Tibial artery (tissue), 4 donors: ENCODE measurements around the gene ADGRL2.

Experiments used
- DNase-seq, 2 donors: peaks; one replicate each; pipeline ENCODE4 v3.0.0-alpha.2; 2019
- H3K27ac ChIP-seq, 2 donors: fragments of 200-600 bp; sonication (generic) in 1 of 2; 1 replicate in 1 of 2; 2 replicates in 1 of 2; pipeline ENCODE4 v1.5.1; 2018 to 2019; ENCODE audit warnings: mild to moderate bottlenecking in 1 of 2
- H3K27me3 ChIP-seq, 2 donors: fragments of 200-600 bp; sonication (generic) in 1 of 2; one replicate each; pipeline versions ENCODE4 v1.5.1 to v1.6.0; 2016 to 2019
- H3K36me3 ChIP-seq, 3 donors: fragments of 200-600 bp; sonication (generic) in 2 of 3; one replicate each; pipeline ENCODE4 v1.5.1; 2016 to 2019; ENCODE audit warnings: mild to moderate bottlenecking in 2 of 3
- H3K4me1 ChIP-seq, 4 donors: fragments of 200-600 bp; sonication (generic) in 2 of 4; 1 replicate in 3 of 4; 2 replicates in 1 of 4; pipeline ENCODE4 v1.5.1; 2016 to 2019
- H3K4me3 ChIP-seq, 2 donors: fragments of 200-600 bp; sonication (generic) in 1 of 2; 1 replicate in 1 of 2; 2 replicates in 1 of 2; pipeline ENCODE4 v1.5.1; 2018 to 2019; ENCODE audit warnings: mild to moderate bottlenecking in 2 of 2
- H3K9me3 ChIP-seq, 3 donors: fragments of 200-600 bp; sonication (generic) in 1 of 3; one replicate each; pipeline ENCODE4 v1.5.1; 2016 to 2019
- CTCF ChIP-seq, 2 experiments: fragments of 200-600 bp in 1 of 2; fragments of 450-650 bp in 1 of 2; IDR thresholded peaks; one replicate each; pipeline ENCODE4 v1.5.1; 2017 to 2019; ENCODE audit warnings: antibody characterized with exemption in 2 of 2, mild to moderate bottlenecking in 1 of 2, moderate library complexity in 1 of 2
- intact Hi-C: fragments of 100-400 bp; cut with DNase I; formaldehyde crosslinking; loops from one replicate; pipeline ENCODE4 v1.15.0; 2023; ENCODE audit warnings: low total_unique reads

ADGRL2 gene

DNA sequence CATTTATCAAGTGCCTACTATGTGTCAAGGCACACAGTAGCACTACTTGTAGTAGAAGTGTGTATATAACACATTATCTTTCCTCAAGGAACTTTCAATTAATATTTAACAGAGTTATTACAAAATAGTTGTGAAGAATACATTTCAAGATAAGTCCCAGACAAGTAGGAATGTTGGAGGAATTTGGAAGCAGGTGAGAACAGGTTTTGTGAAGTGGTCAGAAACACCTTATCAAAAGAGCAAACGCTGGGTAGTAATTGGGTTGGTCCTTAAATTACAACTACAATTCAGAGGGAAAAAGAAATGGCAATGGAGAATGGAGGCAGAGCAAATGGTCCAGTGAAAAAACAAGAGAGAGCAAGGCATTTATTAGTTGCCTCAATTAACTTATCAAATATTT is 218.8 kb downstream of the ADGRL2 start:
- H3K27me3 ChIP-seq, result no peaks in the 10 kb centered on the region
- H3K9me3 ChIP-seq, result no peaks in the 10 kb centered on the region
- H3K4me1 ChIP-seq, result no peaks in the 10 kb centered on the region
- no peaks in the 10 kb centered on the region for H3K36me3 ChIP-seq
- intact Hi-C loops, result no loop called here
- TF ChIP-seq CTCF (IDR thresholded peaks at IDR 0.05), result no peak
- DNase-seq, result no peak
- no peak overlapping the region for H3K4me3 ChIP-seq
- no peak overlapping the region for H3K27ac ChIP-seq

GRCh38 chr1:82030830-82031229 is 230.1 kb downstream of the ADGRL2 start:
- TF ChIP-seq CTCF (IDR thresholded peaks at IDR 0.05), result no peak

GRCh38 chr1:82032068-82032467 is 231.3 kb downstream of the ADGRL2 start:
- no peak overlapping the region for H3K27ac ChIP-seq
- H3K4me1 ChIP-seq, result no peaks in the 10 kb centered on the region
- intact Hi-C loops, result no loop called here
- no peak for TF ChIP-seq CTCF (IDR thresholded peaks at IDR 0.05)
- no peak for DNase-seq
- H3K36me3 ChIP-seq, result no peaks in the 10 kb centered on the region
- H3K9me3 ChIP-seq, result no peaks in the 10 kb centered on the region
- no peaks in the 10 kb centered on the region for H3K27me3 ChIP-seq
- no peak overlapping the region for H3K4me3 ChIP-seq

More at GRCh38 chr1:82030830-82031229, 230.1 kb downstream of the ADGRL2 start:
- H3K27ac ChIP-seq, result no peak overlapping the region
- no peak overlapping the region for H3K4me3 ChIP-seq
- no peaks in the 10 kb centered on the region for H3K27me3 ChIP-seq
- no peaks in the 10 kb centered on the region for H3K4me1 ChIP-seq
- H3K36me3 ChIP-seq, result no peaks in the 10 kb centered on the region
- no peak for DNase-seq
- H3K9me3 ChIP-seq, result no peaks in the 10 kb centered on the region
- intact Hi-C loops, result no loop called here

DNA sequence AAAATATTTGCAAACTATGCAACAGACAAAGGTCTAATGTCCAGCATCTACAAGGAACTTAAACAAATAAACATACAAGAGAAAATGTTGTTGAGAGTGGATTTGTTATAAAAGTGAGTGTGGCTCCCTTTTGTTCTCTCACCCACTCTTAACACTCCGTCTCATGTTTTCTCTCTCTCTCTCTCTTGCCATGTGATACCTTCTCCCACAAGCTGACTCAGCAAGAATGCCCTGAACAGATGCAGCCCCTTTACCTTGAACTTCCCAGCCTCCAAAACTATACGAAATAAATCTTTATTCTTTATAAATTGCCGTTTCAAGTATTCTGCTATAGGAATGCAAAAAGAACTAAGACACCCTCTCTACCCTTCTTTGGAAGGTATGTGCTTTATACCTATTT is 234.1 kb downstream of the ADGRL2 start:
- no peak overlapping the region for H3K27ac ChIP-seq
- TF ChIP-seq CTCF (IDR thresholded peaks at IDR 0.05), result no peak
- intact Hi-C loops, result no loop called here
- no peak overlapping the region for H3K4me3 ChIP-seq
- H3K4me1 ChIP-seq, result no peaks in the 10 kb centered on the region
- no peak for DNase-seq
- no peaks in the 10 kb centered on the region for H3K27me3 ChIP-seq
- no peaks in the 10 kb centered on the region for H3K36me3 ChIP-seq
- H3K9me3 ChIP-seq, result no peaks in the 10 kb centered on the region
